ENCODE data around the gene CCBE1.
"Not testable (repeated sequence)": the region's sequence is repeated elsewhere in the genome, so short reads cannot be mapped to it uniquely, and the experiment has no call there.

CCBE1 gene

GRCh38 chr18:59650266-59650820 lies 46.9 kb downstream of the CCBE1 start:
- DNase-seq: peak; percentile 75

GRCh38 chr18:59649591-59649990 lies 47.6 kb downstream of the CCBE1 start:
- DNase-seq: no peak

- not testable (repeated sequence) for DNase-seq
These were observed 48.8 kb downstream of the CCBE1 start for GRCh38 chr18:59648469-59648868.

- peak; percentile 50 for DNase-seq
These were observed 50.3 kb downstream of the CCBE1 start for GRCh38 chr18:59646963-59647307.

- no peak for DNase-seq
These were observed 50.8 kb downstream of the CCBE1 start for GRCh38 chr18:59646228-59646962.

- DNase-seq: no peak
These were observed 53.5 kb downstream of the CCBE1 start for GRCh38 chr18:59643740-59644139.

GRCh38 chr18:59640721-59641120 lies 56.5 kb downstream of the CCBE1 start:
- peak; percentile 50 for DNase-seq

- DNase-seq: no peak
These were observed 57.4 kb downstream of the CCBE1 start for GRCh38 chr18:59639821-59640220.

- DNase-seq: no peak
These were observed 58.1 kb downstream of the CCBE1 start for GRCh38 chr18:59639136-59639535.

- peak; percentile 58 for DNase-seq
These were observed 63.2 kb downstream of the CCBE1 start for GRCh38 chr18:59633961-59634485.

- DNase-seq: no peak
These were observed 63.9 kb downstream of the CCBE1 start for GRCh38 chr18:59633317-59633716.

- peak; percentile 41 for DNase-seq
These were observed 65.5 kb downstream of the CCBE1 start for GRCh38 chr18:59631583-59632181.

GRCh38 chr18:59629894-59630293 lies 67.3 kb downstream of the CCBE1 start:
- peak; percentile 65 for DNase-seq

- no peak for DNase-seq
These were observed 68.2 kb downstream of the CCBE1 start for GRCh38 chr18:59628995-59629394.

GRCh38 chr18:59627414-59627813 lies 69.8 kb downstream of the CCBE1 start:
- DNase-seq: no peak

GRCh38 chr18:59624369-59624765 lies 72.9 kb downstream of the CCBE1 start:
- DNase-seq: no peak

- peak; percentile 81 for DNase-seq
These were observed 73.5 kb downstream of the CCBE1 start for GRCh38 chr18:59623456-59624368.

- no peak for DNase-seq
These were observed 76.2 kb downstream of the CCBE1 start for GRCh38 chr18:59621027-59621426.

- no peak for DNase-seq
These were observed 76.8 kb downstream of the CCBE1 start for GRCh38 chr18:59620381-59620780.

- DNase-seq: no peak
These were observed 77.4 kb downstream of the CCBE1 start for GRCh38 chr18:59619816-59620215.

GRCh38 chr18:59617468-59617932 lies 79.7 kb downstream of the CCBE1 start:
- no peak for DNase-seq

- DNase-seq: peak; percentile 67
These were observed 80.7 kb downstream of the CCBE1 start for GRCh38 chr18:59616501-59616900.

- DNase-seq: no peak
These were observed 83.3 kb downstream of the CCBE1 start for GRCh38 chr18:59613903-59614302.
